ENCODE measurements around the gene ARHGAP20.

GRCh38 chr11:110747531-110747930 is 35.3 kb upstream of the ARHGAP20 start:
- TF ChIP-seq SNAI2 (CRISPR knock-in tag; IDR thresholded peaks at IDR 0.05), result no peak
- no peak for TF ChIP-seq PATZ1 (CRISPR knock-in tag; IDR thresholded peaks at IDR 0.05; ENCODE audit: borderline replicate concordance)
- no peak for TF ChIP-seq ZNF565 (CRISPR knock-in tag; conservative IDR thresholded peaks at IDR 0.05; ENCODE audit: low read depth)
- TF ChIP-seq ZC3H10 (CRISPR knock-in tag; IDR thresholded peaks at IDR 0.05), result no peak

Measured in SK-N-SH treated with all-trans-retinoic acid at 6 μM for 48 hours (cell line).